Cardiac fibroblast (primary cell): ENCODE measurements around the gene FNDC3B.

Source experiments
- DNase-seq, 2 donors: peaks; one replicate each; pipeline versions ENCODE4 v3.0.0 to v3.0.0-alpha.2; 2010; ENCODE audit warnings: low read depth in 2 of 2
- H3K4me3 ChIP-seq, 2 donors: replicated peaks in 1 of 2; 1 replicate in 1 of 2; 2 replicates in 1 of 2; pipeline ENCODE4 v1.5.1; 2011; ENCODE audit warnings: low read depth in 2 of 2, low read length in 2 of 2, mild to moderate bottlenecking in 2 of 2, moderate library complexity in 1 of 2
- CTCF ChIP-seq: IDR thresholded peaks from one replicate; pipeline ENCODE4 v1.5.1; 2011; ENCODE audit warnings: low read depth, mild to moderate bottlenecking, low read length, inconsistent platforms

The FNDC3B gene

GRCh38 chr3:172104471-172105072, 65.2 kb downstream of the FNDC3B start:
- H3K4me3 ChIP-seq = no peak overlapping the region
- TF ChIP-seq CTCF = no peak
- peak; percentile 49 to 51 for DNase-seq

GRCh38 chr3:172106037-172106954, 66.9 kb downstream of the FNDC3B start:
- DNase-seq = no peak
- no peak for TF ChIP-seq CTCF
- no peak overlapping the region for H3K4me3 ChIP-seq

GRCh38 chr3:172106989-172107388, 67.6 kb downstream of the FNDC3B start:
- DNase-seq = no peak
- no peak for TF ChIP-seq CTCF
- no peak overlapping the region for H3K4me3 ChIP-seq

- TF ChIP-seq CTCF = no peak
- DNase-seq = no peak
- H3K4me3 ChIP-seq = no peak overlapping the region
Measured at GRCh38 chr3:172107403-172107802, 68.0 kb downstream of the FNDC3B start.

- no peak for TF ChIP-seq CTCF
- DNase-seq = no peak
Measured at GRCh38 chr3:172110127-172110779, 70.9 kb downstream of the FNDC3B start.

GRCh38 chr3:172111163-172111562, 71.8 kb downstream of the FNDC3B start:
- DNase-seq = no peak
- TF ChIP-seq CTCF = no peak
- H3K4me3 ChIP-seq = no peak overlapping the region

More at GRCh38 chr3:172110127-172110779, 70.9 kb downstream of the FNDC3B start:
- no peak overlapping the region for H3K4me3 ChIP-seq
